K562 (cell line): ENCODE results near the gene ROBO1.

ENCODE experiments used
- ASH1L ChIP-seq: fragments of 450-650 bp; IDR thresholded peaks from 2 replicates; pipeline ENCODE4 v1.6.1; 2018; ENCODE audit warnings: borderline replicate concordance, mild to moderate bottlenecking, low read depth; ENCODE audit not compliant: partially characterized antibody
- BHLHE40 ChIP-seq: IDR thresholded peaks from 2 replicates; pipeline ENCODE4 v1.6.1; 2011; ENCODE audit warnings: low read length, improper control_type of control experiment
- CREB1 ChIP-seq, 2 experiments: sonication (generic) in 1 of 2; formaldehyde crosslinking in 1 of 2; IDR thresholded peaks; 2 replicates each; pipeline versions ENCODE4 v1.6.1 to v1.8.0; 2012 to 2022; ENCODE audit warnings: inconsistent platforms in 1 of 2, mild to moderate bottlenecking in 1 of 2, missing genetic modification reagents in 1 of 2, moderate library complexity in 1 of 2
- FOS ChIP-seq: IDR thresholded peaks from 3 replicates; pipeline ENCODE4 v1.6.1; 2011; ENCODE audit not compliant: insufficient read length; ENCODE audit errors: extremely low read depth
- GABPA ChIP-seq: fragments of 200-800 bp; sonication (Bioruptor generic); conservative IDR thresholded peaks from 2 replicates; pipeline ENCODE4 v1.6.1; 2016; ENCODE audit warnings: low read depth, missing genetic modification characterization, missing compliant biosample characterization
- HDAC6 ChIP-seq: IDR thresholded peaks from 2 replicates; pipeline ENCODE4 v1.6.1; 2012; ENCODE audit warnings: low read depth, mild to moderate bottlenecking, control low read depth, inconsistent platforms, low read length, moderate library complexity
- KLF16 ChIP-seq: IDR thresholded peaks from 2 replicates; pipeline ENCODE4 v1.6.1; 2016; ENCODE audit warnings: antibody characterized with exemption
- POLR2AphosphoS5 ChIP-seq: IDR thresholded peaks from 2 replicates; pipeline ENCODE4 v1.6.1; 2011; ENCODE audit warnings: mild to moderate bottlenecking, low read depth, low read length, moderate library complexity; ENCODE audit not compliant: control insufficient read depth, insufficient read depth
- SIN3A ChIP-seq, 2 experiments: fragments of 150-350 bp in 1 of 2; IDR thresholded peaks; 2 replicates each; pipeline ENCODE4 v1.6.1; 2011 to 2016; ENCODE audit warnings: borderline replicate concordance in 2 of 2, low read depth in 2 of 2, low read length in 2 of 2, mild to moderate bottlenecking in 2 of 2, moderate library complexity in 2 of 2; ENCODE audit not compliant: control insufficient read depth in 1 of 2
- ZEB2 ChIP-seq: fragments of 450-650 bp; IDR thresholded peaks from 2 replicates; pipeline ENCODE4 v1.6.1; 2016
- ZNF175 ChIP-seq: fragments of 200-800 bp; sonication (Bioruptor generic); IDR thresholded peaks from 2 replicates; pipeline ENCODE4 v1.6.1; 2016; ENCODE audit warnings: low read depth, mild to moderate bottlenecking, missing genetic modification characterization, missing compliant biosample characterization
- TF ChIP-seq, protein P1 (sequence below): fragments of 250-450 bp; sonication (Bioruptor Pico); IDR thresholded peaks from 2 replicates; pipeline ENCODE4 v1.8.0; 2021; ENCODE audit warnings: mild to moderate bottlenecking, moderate library complexity
- TF ChIP-seq, protein P2 (sequence below): sonication (generic); formaldehyde crosslinking; IDR thresholded peaks from 2 replicates; pipeline ENCODE4 v1.8.1; 2023; ENCODE audit warnings: mild to moderate bottlenecking, missing genetic modification reagents
- TF ChIP-seq, protein P3 (sequence below), 2 experiments: fragments of 450-650 bp; formaldehyde crosslinking in 1 of 2; IDR thresholded peaks; 2 replicates each; pipeline versions ENCODE4 v1.4.0 to v1.6.1; 2014 to 2020; ENCODE audit warnings: mild to moderate bottlenecking in 2 of 2, borderline replicate concordance in 1 of 2, low read depth in 1 of 2

DNA sequence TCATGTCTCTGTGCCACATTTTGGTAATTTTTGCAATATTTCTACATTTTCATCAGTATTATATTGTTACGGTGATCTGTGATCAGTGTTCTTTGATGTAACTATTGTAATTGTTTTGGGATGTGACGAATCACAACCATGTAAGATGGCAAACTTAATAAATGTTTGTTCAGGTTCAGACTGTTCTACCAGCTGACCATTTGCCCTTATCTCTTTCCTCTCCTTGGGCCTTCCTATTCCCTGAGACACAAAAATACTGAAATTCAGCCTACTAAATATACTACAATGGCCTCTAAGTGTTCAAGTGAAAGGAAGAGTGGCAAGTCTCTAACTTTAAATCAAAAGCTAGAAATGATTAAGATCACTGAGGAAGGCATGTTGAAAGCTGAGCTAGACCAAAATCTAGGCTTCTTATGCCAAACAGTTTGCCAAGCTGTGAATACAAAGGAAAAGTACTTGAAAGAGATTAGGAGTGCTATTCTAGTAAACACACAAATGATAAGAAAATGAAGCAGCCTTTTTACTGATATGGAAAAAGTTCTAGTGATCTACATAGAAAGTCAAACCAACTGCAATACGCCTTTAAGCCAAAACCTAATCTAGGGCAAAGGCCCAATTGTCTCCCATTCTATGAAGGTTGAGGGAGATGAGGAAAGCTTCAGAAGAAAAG, 952.8 kb downstream of the ROBO1 start:
- no peak for TF ChIP-seq CREB1 (IDR thresholded peaks at IDR 0.05)
- TF ChIP-seq CREB1 (CRISPR knock-in tag; IDR thresholded peaks at IDR 0.05) = no peak
- no peak for TF ChIP-seq ASH1L
- no peak for TF ChIP-seq FOS
- no peak for TF ChIP-seq ZEB2
- TF ChIP-seq KLF16 = no peak
- TF ChIP-seq, protein P1, sequence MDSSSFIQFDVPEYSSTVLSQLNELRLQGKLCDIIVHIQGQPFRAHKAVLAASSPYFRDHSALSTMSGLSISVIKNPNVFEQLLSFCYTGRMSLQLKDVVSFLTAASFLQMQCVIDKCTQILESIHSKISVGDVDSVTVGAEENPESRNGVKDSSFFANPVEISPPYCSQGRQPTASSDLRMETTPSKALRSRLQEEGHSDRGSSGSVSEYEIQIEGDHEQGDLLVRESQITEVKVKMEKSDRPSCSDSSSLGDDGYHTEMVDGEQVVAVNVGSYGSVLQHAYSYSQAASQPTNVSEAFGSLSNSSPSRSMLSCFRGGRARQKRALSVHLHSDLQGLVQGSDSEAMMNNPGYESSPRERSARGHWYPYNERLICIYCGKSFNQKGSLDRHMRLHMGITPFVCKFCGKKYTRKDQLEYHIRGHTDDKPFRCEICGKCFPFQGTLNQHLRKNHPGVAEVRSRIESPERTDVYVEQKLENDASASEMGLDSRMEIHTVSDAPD (CRISPR knock-in tag) = no peak
- TF ChIP-seq SIN3A (IDR thresholded peaks at IDR 0.05; ENCODE audit: borderline replicate concordance in 2 of 2, control insufficient read depth in 1 of 2, low read depth in 2 of 2, low read length in 2 of 2) = no peak
- TF ChIP-seq, protein P2, sequence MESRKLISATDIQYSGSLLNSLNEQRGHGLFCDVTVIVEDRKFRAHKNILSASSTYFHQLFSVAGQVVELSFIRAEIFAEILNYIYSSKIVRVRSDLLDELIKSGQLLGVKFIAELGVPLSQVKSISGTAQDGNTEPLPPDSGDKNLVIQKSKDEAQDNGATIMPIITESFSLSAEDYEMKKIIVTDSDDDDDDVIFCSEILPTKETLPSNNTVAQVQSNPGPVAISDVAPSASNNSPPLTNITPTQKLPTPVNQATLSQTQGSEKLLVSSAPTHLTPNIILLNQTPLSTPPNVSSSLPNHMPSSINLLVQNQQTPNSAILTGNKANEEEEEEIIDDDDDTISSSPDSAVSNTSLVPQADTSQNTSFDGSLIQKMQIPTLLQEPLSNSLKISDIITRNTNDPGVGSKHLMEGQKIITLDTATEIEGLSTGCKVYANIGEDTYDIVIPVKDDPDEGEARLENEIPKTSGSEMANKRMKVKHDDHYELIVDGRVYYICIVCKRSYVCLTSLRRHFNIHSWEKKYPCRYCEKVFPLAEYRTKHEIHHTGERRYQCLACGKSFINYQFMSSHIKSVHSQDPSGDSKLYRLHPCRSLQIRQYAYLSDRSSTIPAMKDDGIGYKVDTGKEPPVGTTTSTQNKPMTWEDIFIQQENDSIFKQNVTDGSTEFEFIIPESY = no peak
- no peak for TF ChIP-seq ZNF175
- TF ChIP-seq, protein P3, sequence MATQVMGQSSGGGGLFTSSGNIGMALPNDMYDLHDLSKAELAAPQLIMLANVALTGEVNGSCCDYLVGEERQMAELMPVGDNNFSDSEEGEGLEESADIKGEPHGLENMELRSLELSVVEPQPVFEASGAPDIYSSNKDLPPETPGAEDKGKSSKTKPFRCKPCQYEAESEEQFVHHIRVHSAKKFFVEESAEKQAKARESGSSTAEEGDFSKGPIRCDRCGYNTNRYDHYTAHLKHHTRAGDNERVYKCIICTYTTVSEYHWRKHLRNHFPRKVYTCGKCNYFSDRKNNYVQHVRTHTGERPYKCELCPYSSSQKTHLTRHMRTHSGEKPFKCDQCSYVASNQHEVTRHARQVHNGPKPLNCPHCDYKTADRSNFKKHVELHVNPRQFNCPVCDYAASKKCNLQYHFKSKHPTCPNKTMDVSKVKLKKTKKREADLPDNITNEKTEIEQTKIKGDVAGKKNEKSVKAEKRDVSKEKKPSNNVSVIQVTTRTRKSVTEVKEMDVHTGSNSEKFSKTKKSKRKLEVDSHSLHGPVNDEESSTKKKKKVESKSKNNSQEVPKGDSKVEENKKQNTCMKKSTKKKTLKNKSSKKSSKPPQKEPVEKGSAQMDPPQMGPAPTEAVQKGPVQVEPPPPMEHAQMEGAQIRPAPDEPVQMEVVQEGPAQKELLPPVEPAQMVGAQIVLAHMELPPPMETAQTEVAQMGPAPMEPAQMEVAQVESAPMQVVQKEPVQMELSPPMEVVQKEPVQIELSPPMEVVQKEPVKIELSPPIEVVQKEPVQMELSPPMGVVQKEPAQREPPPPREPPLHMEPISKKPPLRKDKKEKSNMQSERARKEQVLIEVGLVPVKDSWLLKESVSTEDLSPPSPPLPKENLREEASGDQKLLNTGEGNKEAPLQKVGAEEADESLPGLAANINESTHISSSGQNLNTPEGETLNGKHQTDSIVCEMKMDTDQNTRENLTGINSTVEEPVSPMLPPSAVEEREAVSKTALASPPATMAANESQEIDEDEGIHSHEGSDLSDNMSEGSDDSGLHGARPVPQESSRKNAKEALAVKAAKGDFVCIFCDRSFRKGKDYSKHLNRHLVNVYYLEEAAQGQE (IDR thresholded peaks at IDR 0.05; ENCODE audit: borderline replicate concordance) = no peak
- TF ChIP-seq, protein P3 (CRISPR knock-in tag; IDR thresholded peaks at IDR 0.05; ENCODE audit: low read depth) = no peak
- no peak for TF ChIP-seq GABPA (tag)
- no peak for TF ChIP-seq HDAC6
- no peak for TF ChIP-seq POLR2AphosphoS5
- no peak for TF ChIP-seq BHLHE40
